IPS-15b (cell line): ENCODE measurements around the gene TLR1.

Experiments used
- H3K27me3 ChIP-seq: one replicate; pipeline ENCODE4 v1.6.1; 2013; ENCODE audit warnings: low read length; ENCODE audit not compliant: control insufficient read depth, insufficient read depth
- H3K36me3 ChIP-seq: one replicate; pipeline ENCODE4 v1.6.1; 2013; ENCODE audit warnings: low read length; ENCODE audit not compliant: control insufficient read depth, insufficient read depth
- H3K4me1 ChIP-seq: one replicate; pipeline ENCODE4 v1.6.1; 2013; ENCODE audit warnings: mild to moderate bottlenecking, low read length; ENCODE audit not compliant: control insufficient read depth, insufficient read depth
- H3K4me3 ChIP-seq: one replicate; pipeline ENCODE4 v1.5.1; 2013; ENCODE audit warnings: low read depth, low read length
- H3K9ac ChIP-seq: one replicate; pipeline ENCODE4 v1.6.1; 2013; ENCODE audit warnings: low read depth, mild to moderate bottlenecking, low read length
- H3K9me3 ChIP-seq: one replicate; pipeline ENCODE4 v1.6.1; 2013; ENCODE audit warnings: mild to moderate bottlenecking, low read length; ENCODE audit not compliant: control insufficient read depth, insufficient read depth

Gene TLR1

GRCh38 chr4:38803833-38804653 lies 548 bp downstream of the TLR1 start:
- Histone ChIP-seq H3K27me3 (no peaks in the 10 kb centered on the region), H3K36me3 (no peaks in the 10 kb centered on the region), H3K9ac (no peak overlapping the region), H3K4me3 (no peak overlapping the region), H3K9me3 (peaks cover 5% of the 10 kb centered on the region), H3K4me1 (no peaks in the 10 kb centered on the region)

GRCh38 chr4:38802561-38803355 lies 1.8 kb downstream of the TLR1 start:
- Histone ChIP-seq H3K9ac (no peak overlapping the region), H3K36me3 (no peaks in the 10 kb centered on the region), H3K4me3 (no peak overlapping the region), H3K4me1 (no peaks in the 10 kb centered on the region), H3K9me3 (peaks cover 5% of the 10 kb centered on the region), H3K27me3 (no peaks in the 10 kb centered on the region)

GRCh38 chr4:38800961-38801450 lies 3.6 kb downstream of the TLR1 start:
- no peak overlapping the region for H3K4me3 ChIP-seq
- no peaks in the 10 kb centered on the region for H3K27me3 ChIP-seq
- no peaks in the 10 kb centered on the region for H3K36me3 ChIP-seq
- H3K9me3 ChIP-seq, result peaks cover 5% of the 10 kb centered on the region
- H3K9ac ChIP-seq, result no peak overlapping the region
- no peaks in the 10 kb centered on the region for H3K4me1 ChIP-seq

DNA sequence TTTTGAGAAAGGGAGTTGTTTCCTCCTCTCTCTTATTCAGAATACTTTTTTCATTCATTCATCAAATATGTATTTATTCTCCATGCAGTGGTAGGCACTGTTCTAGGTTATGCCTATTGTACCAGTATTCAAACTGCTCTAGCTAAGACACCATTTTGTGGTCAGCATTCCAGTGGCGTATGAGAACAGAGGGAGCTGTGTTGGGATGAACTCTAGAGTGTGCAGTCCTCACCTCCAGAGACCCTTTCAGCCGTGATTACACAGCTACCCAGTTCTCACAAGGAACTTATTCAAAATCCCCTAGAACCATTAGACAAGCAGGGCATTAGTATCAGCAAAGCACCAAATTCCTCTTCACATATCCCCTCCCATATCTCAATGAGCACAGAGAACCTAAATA lies 4.2 kb downstream of the TLR1 start:
- no peaks in the 10 kb centered on the region for H3K36me3 ChIP-seq
- no peak overlapping the region for H3K4me3 ChIP-seq
- no peak overlapping the region for H3K9ac ChIP-seq
- no peaks in the 10 kb centered on the region for H3K4me1 ChIP-seq
- no peaks in the 10 kb centered on the region for H3K27me3 ChIP-seq
- peaks cover 5% of the 10 kb centered on the region for H3K9me3 ChIP-seq

DNA sequence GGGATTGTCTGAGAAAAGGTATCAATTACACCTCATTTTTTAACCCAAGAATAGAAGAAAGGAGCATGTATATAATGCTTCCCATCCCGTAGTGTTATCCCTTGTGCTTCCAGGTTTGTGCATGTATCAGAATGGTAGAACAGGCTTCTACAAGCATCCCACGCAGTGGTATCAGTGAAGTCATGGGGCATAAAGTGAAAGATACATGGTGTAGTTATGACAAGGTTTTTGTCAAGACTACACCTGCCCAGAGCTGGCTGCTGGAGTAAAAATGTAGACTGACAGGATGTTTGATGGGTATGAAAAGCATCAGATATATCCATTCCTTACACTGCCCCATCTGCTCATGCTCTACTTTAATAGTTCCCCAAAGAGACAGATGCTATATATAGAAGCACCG lies 9.5 kb downstream of the TLR1 start:
- H3K9me3 ChIP-seq, result no peaks in the 10 kb centered on the region
- no peaks in the 10 kb centered on the region for H3K36me3 ChIP-seq
- H3K9ac ChIP-seq, result no peak overlapping the region
- H3K27me3 ChIP-seq, result no peaks in the 10 kb centered on the region
- no peaks in the 10 kb centered on the region for H3K4me1 ChIP-seq
- H3K4me3 ChIP-seq, result no peak overlapping the region

DNA sequence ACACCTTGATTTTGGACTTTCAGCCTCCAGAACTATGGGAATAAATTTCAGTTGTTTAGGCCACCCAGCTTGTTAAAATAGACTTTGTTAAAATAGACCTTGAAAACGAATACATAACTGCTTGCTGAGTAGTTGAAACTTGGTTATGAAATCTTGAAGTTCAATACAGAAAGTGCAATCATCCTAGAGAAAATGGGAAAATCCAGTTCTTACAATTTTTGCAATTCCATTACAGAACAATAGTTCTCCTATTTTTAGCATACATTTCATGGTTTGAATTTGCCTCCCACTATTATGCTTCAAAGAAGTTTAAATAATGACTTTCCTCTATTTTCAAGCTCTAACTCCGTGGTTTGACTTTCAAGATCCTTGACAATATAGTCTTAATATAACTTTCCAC lies 10.5 kb downstream of the TLR1 start:
- Histone ChIP-seq H3K27me3 (no peaks in the 10 kb centered on the region), H3K9me3 (no peaks in the 10 kb centered on the region), H3K9ac (no peak overlapping the region), H3K36me3 (no peaks in the 10 kb centered on the region), H3K4me1 (no peaks in the 10 kb centered on the region), H3K4me3 (no peak overlapping the region)

DNA sequence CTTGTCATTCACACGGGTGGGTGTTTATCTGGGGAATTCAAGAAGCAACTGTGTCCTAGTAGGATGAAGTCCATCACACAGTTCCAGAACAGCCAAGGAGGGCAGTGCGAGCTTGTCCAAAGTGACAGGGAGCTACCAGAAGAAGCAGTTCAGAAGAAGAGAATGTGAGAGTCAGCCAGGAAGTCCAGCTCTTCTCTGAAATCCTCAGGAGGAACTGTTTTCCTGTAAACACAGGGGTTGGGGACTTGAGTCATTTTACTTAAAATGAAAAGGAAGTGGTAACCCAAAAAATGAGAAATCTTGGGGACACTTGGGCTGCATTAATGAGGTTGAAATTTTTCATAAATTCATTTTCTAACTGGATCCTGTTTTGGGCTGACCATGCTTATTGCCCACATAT lies 13.6 kb downstream of the TLR1 start:
- Histone ChIP-seq H3K9me3 (no peaks in the 10 kb centered on the region), H3K27me3 (no peaks in the 10 kb centered on the region), H3K9ac (no peak overlapping the region), H3K4me3 (no peak overlapping the region), H3K4me1 (no peaks in the 10 kb centered on the region), H3K36me3 (no peaks in the 10 kb centered on the region)

DNA sequence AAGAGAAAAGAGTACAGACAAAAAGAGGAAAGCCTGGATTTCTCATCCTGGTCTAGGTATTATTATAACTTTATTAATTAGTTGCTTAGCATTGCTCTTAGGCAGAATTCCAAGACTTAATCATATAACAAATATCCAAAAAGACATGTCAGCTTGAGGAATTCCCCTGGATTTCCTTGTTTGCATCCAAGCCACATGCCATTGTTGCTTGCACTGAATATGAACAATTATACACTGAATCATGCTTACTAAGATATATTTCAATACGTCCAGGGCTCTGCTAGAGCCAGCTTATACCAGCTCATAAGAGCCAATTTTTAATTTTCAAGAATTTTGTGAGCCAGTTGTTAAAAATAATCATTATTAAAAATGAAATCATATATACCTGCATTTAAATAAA lies 16.3 kb downstream of the TLR1 start:
- Histone ChIP-seq H3K4me1 (no peaks in the 10 kb centered on the region), H3K9ac (no peak overlapping the region), H3K27me3 (no peaks in the 10 kb centered on the region), H3K9me3 (no peaks in the 10 kb centered on the region), H3K4me3 (no peak overlapping the region), H3K36me3 (no peaks in the 10 kb centered on the region)

DNA sequence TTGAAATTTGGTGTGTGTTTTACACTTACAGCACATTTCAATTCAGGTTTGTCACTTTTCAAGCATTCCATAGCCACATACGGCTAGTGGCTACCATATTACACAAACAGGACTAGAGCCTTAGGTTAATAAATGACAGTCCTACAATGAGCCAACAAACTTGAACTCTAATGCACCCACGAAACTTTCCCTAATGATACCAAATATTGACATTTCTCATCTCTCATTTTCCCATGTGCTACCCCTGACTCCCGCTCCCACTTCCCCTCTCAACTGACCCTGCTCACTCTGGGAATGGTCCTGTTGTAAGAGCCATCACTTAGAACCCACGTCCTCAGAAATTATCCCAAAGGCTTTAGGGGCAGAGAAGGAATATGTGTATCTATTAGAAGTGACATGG lies 16.9 kb downstream of the TLR1 start:
- Histone ChIP-seq H3K27me3 (no peaks in the 10 kb centered on the region), H3K4me1 (no peaks in the 10 kb centered on the region), H3K36me3 (no peaks in the 10 kb centered on the region), H3K4me3 (no peak overlapping the region), H3K9me3 (no peaks in the 10 kb centered on the region), H3K9ac (no peak overlapping the region)

GRCh38 chr4:38785901-38786402 lies 18.6 kb downstream of the TLR1 start:
- H3K27me3 ChIP-seq, result no peaks in the 10 kb centered on the region
- no peak overlapping the region for H3K4me3 ChIP-seq
- no peaks in the 10 kb centered on the region for H3K36me3 ChIP-seq
- no peak overlapping the region for H3K9ac ChIP-seq
- H3K4me1 ChIP-seq, result no peaks in the 10 kb centered on the region
- H3K9me3 ChIP-seq, result no peaks in the 10 kb centered on the region

DNA sequence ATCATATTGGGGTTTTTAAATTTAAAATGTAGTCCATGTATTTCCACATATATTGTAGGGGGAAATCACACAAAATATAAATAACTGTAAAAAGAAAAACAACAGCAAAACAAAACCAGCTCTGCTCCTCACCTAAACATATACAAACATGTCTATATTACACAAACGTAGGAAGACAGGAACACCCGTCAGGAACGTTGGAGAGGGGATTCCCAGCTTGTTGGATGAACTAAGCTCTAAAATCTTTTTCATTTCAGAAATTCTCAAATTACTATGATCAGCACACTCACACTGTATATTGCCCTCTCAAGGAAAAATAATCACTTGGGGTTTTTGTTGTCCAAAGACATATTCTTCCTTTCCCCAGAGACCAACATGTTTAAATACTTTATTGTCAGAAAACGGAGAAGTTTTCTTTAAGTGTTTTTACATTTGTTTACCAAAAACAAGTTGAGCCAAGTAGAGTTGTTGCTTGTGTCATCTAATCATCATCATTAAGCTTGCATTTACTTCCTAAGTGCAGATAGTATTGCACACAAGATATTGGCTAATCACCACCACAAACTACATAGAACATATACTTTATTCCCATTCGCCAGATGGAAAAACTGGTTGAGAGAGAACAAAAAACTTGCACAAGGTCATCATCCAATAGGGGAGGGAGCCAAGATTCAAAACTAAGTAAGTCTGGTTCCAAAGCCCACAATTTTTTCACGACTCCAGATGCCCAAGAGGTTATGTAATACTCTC lies 19.4 kb downstream of the TLR1 start:
- Histone ChIP-seq H3K9me3 (no peaks in the 10 kb centered on the region), H3K4me1 (no peaks in the 10 kb centered on the region), H3K36me3 (no peaks in the 10 kb centered on the region), H3K27me3 (no peaks in the 10 kb centered on the region), H3K9ac (no peak overlapping the region), H3K4me3 (no peak overlapping the region)
